Bronchial epithelial cell (primary cell): ENCODE results near the gene NMNAT2. TPM values are rescaled to one million over a fixed set of nuclear protein-coding genes. Genes with fewer than 3 reads are reported as not detected.

ENCODE experiments used
- DNase-seq: peaks from one replicate; pipeline ENCODE4 v3.0.0-alpha.2; 2010; ENCODE audit warnings: low read depth
- FAIRE-seq: peaks from 2 replicates; lab custom pipeline; 2011; peaks lifted over from hg19 to GRCh38; lab: Jason Lieb, UNC
- H3K27me3 ChIP-seq: 2 replicates; pipeline ENCODE4 v1.5.1; 2011; ENCODE audit warnings: low read length; ENCODE audit not compliant: control insufficient read depth, insufficient read depth
- H3K36me3 ChIP-seq: 2 replicates; pipeline ENCODE4 v1.5.1; 2011; ENCODE audit warnings: low read length; ENCODE audit not compliant: control insufficient read depth, insufficient read depth
- H3K4me3 ChIP-seq: 2 replicates; pipeline ENCODE4 v1.5.1; 2011; ENCODE audit warnings: mild to moderate bottlenecking, low read depth, low read length, control low read depth
- total RNA-seq: library from RNA; depleted of rRNA; stranded (reverse); fragments of >200 nt; gene quantifications from 2 replicates; pipeline ENCODE4 v1.2.1, GENCODE V29; 2014
- TF ChIP-seq, protein P1 (sequence below): IDR thresholded peaks from 2 replicates; pipeline ENCODE4 v1.5.1; 2011; ENCODE audit warnings: mild to moderate bottlenecking, moderate library complexity, low read length, control low read depth, inconsistent platforms; ENCODE audit not compliant: insufficient read depth, severe bottlenecking

NMNAT2 gene
- total RNA-seq, 1 donor from 2014 or later = 0.26 TPM

DNA sequence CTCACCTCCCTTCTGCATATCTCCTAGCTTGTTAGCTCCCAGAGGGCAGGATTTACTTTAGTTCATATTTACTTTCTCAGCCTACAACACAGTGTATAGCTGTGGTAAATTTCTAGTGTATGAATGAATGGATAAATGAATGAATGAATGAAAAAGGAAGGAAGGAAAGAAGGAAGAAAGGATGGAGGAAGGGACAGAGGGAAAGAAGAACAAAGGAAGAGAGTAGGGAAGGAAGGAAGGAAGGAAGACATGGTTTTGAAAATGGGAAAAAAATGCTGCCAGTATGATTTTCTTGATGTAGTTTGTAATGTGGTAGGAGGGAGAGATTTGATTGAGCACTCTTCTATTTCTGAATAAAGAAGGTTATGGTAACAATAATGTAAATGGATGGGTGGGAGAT lies 185.1 kb downstream of the NMNAT2 start:
- no peaks in the 10 kb centered on the region for H3K27me3 ChIP-seq
- no peak for FAIRE-seq
- no peak for DNase-seq
- TF ChIP-seq, protein P1, sequence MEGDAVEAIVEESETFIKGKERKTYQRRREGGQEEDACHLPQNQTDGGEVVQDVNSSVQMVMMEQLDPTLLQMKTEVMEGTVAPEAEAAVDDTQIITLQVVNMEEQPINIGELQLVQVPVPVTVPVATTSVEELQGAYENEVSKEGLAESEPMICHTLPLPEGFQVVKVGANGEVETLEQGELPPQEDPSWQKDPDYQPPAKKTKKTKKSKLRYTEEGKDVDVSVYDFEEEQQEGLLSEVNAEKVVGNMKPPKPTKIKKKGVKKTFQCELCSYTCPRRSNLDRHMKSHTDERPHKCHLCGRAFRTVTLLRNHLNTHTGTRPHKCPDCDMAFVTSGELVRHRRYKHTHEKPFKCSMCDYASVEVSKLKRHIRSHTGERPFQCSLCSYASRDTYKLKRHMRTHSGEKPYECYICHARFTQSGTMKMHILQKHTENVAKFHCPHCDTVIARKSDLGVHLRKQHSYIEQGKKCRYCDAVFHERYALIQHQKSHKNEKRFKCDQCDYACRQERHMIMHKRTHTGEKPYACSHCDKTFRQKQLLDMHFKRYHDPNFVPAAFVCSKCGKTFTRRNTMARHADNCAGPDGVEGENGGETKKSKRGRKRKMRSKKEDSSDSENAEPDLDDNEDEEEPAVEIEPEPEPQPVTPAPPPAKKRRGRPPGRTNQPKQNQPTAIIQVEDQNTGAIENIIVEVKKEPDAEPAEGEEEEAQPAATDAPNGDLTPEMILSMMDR = no peak
- no peak overlapping the region for H3K4me3 ChIP-seq
- H3K36me3 ChIP-seq = peaks cover 21% of the 10 kb centered on the region

DNA sequence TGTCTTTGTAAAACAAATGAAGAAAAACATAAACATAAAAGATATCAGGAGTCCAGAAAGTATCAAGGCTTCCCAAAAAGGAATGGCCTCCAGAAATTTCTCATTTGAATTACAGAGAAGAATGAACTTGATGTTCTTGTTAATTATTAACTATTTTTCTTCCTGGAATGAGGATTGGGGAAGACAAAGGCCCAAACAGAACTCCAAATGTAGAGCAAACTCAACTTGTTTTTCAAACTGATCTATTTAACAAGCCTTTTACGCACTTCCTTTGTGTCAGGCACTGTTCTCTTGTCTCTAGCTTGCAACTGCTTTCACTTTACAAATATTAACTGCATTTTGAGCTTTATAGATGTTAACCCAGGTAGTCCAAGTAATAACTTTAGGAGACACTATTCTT lies 186.6 kb downstream of the NMNAT2 start:
- no peak overlapping the region for H3K4me3 ChIP-seq
- DNase-seq = no peak
- no peaks in the 10 kb centered on the region for H3K27me3 ChIP-seq
- FAIRE-seq = no peak
- H3K36me3 ChIP-seq = peaks cover 31% of the 10 kb centered on the region
- TF ChIP-seq, protein P1 = no peak

- FAIRE-seq (no peak), DNase-seq (peak; percentile 51)
- H3K36me3 ChIP-seq = peaks cover 30% of the 10 kb centered on the region
- TF ChIP-seq, protein P1 = no peak
- H3K4me3 ChIP-seq = no peak overlapping the region
- H3K27me3 ChIP-seq = no peaks in the 10 kb centered on the region
Measured at GRCh38 chr1:183230413-183230812, 187.8 kb downstream of the NMNAT2 start.

DNA sequence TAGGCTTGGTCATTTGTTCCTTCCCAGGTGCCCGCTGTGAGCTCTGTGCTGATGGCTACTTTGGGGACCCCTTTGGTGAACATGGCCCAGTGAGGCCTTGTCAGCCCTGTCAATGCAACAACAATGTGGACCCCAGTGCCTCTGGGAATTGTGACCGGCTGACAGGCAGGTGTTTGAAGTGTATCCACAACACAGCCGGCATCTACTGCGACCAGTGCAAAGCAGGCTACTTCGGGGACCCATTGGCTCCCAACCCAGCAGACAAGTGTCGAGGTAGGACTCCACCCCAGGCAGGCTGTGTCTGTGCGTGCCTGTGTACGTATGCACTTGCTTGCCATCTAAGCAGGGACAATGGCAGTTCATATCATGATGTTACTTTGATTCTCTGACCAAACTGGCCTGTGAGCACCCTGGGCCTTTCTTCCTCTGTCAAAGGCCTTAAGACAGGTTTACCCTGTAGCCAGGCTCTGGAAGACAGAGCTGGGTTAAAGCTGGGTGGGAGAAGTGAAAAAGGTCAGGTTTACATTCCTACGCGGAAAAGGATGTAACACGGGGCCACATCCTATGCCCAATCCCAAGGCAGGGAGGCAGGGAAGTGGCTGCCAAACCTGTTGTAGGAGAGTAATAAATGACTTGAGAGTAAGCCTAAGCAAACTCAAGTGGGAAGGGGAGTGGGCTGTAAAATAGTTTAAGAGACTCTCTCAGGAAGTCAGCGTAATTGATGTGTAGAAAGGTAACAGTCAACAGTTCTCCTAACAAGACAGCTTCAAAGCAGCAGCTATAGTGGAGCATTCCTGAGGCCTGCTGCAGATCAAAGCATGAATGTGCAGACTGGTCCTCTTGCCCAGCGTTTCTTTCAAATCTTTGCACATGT lies 189.6 kb downstream of the NMNAT2 start:
- no peak for FAIRE-seq
- H3K27me3 ChIP-seq = no peaks in the 10 kb centered on the region
- TF ChIP-seq, protein P1 = no peak
- no peak overlapping the region for H3K4me3 ChIP-seq
- H3K36me3 ChIP-seq = peaks cover 31% of the 10 kb centered on the region
- DNase-seq = no peak

- TF ChIP-seq, protein P1 = peak; percentile 82
- FAIRE-seq (no peak), DNase-seq (no peak)
- Histone ChIP-seq H3K27me3 (no peaks in the 10 kb centered on the region), H3K36me3 (peaks cover 35% of the 10 kb centered on the region), H3K4me3 (no peak overlapping the region)
Measured at GRCh38 chr1:183227422-183228346, 190.5 kb downstream of the NMNAT2 start.
